ENCODE measurements around the gene CAAP1. TPM values are rescaled to one million over a fixed set of nuclear protein-coding genes. Genes with fewer than 3 reads are reported as not detected.

Gene CAAP1
- total RNA-seq, 4 donors from 2014 or later = 13.6 to 18.7 (median 14.8) TPM

DNA sequence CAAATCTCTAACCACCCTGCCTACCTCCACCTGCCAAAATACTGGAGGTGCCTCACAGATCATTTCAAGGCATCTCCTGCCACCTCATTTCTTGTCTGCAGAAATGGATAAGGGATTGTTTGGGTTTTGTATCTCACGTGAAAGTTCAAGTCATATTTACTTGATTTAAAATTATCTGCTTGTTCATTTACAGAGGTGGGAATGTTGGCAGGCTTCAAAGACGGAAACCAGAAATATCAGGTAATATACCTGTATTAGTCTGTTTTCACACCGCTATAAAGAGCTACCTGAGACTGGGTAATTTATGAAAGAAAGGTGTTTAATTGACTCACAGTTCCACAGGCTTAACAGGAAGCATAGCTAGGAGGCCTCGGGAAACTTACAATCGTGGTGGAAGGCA, 85.4 kb downstream of the CAAP1 start:
- ATAC-seq (ENCODE audit: low FRiP score) = no peak
- DNase-seq (ENCODE audit: low spot score) = no peak
- TF ChIP-seq CTCF (IDR thresholded peaks at IDR 0.05) = no peak

DNA sequence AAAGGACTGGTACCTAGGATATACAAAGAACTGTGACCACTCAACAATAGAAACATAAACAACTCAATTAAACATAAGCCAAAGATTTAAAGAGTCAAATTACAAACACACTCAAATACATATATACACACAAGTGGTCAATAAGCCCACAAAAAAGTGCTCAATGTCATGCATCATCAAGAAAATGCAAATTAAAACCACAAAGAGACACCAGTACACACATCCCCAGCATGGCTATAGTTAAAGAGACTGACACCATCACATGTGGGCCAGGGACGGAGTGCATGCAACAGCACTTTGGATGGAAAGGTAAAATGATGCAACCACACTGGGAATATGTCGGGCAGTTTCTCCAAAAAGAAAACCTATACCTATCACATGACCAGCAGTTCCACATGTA, 89.7 kb downstream of the CAAP1 start:
- ATAC-seq (ENCODE audit: low FRiP score) (no peak), DNase-seq (ENCODE audit: low spot score) (no peak)
- TF ChIP-seq CTCF (IDR thresholded peaks at IDR 0.05) = no peak

DNA sequence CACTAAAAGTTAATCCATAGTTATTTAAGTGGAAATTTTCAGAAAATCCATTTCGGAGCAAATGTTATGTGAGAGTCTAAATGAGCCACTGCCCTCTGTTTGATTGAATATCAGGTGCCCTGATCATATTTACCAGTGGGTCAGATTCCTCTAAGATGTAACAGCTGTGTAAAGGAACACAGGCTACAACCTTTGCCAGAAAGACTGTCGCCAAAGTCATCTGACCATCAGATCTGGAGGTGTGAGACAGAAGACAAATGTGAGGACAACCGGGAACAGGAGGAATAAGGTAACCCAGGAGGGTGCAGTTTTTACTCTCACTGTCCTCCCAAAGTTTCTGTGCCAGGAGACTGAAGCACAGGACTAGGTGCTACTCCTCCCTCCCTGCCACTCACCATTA, 90.8 kb downstream of the CAAP1 start:
- TF ChIP-seq CTCF (IDR thresholded peaks at IDR 0.05) = no peak
- no peak for DNase-seq (ENCODE audit: low spot score)
- ATAC-seq (ENCODE audit: low FRiP score) = no peak

- TF ChIP-seq CTCF (IDR thresholded peaks at IDR 0.05) = no peak
- no peak for ATAC-seq (ENCODE audit: low FRiP score)
- no peak for DNase-seq (ENCODE audit: low spot score)
These were observed 92.3 kb downstream of the CAAP1 start for GRCh38 chr9:26800322-26800721.

DNA sequence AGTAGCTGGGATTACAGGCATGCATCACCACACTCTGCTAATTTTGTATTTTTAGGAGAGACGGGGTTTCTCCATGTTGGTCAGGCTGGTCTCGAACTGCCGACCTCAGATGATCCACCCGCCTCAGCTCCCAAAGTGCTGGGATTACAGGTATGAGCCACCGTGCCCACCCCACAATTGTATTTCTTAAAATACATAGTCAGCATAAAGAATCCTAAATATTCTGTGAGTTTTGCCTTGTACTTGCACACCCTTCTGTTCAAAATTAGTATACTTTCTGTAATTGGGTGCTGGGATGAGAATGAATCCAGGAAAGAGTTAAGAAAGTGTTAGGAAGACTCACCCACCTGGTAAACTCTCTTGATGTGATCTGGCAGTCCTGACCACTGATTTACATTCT, 101.3 kb downstream of the CAAP1 start:
- DNase-seq (ENCODE audit: low spot score) = no peak
- TF ChIP-seq CTCF (IDR thresholded peaks at IDR 0.05) = no peak
- no peak for ATAC-seq (ENCODE audit: low FRiP score)

Small RNA genes within 50 kb of the gene (small RNA-seq; reads per million reads assigned to genes)
- gene RF00322 (not detected), gene RN7SL100P (not detected)

Other genes with a start within 250 kb of the CAAP1 start
- 10 to 100 TPM; 20.4 to 35.1 (median 22.2) TPM for gene PLAA, start 54.4 kb upstream of the CAAP1 start, total RNA-seq
- gene IFT74, start 63.6 kb upstream of the CAAP1 start, total RNA-seq = 10 to 100 TPM in 2 of 4 donors, 1 to 10 TPM in 2; 5.3 to 13.0 (median 10.5) TPM
- not detected for gene LRRC19, start 112.9 kb upstream of the CAAP1 start, total RNA-seq
- gene TEK, start 216.4 kb upstream of the CAAP1 start, total RNA-seq = 10 to 100 TPM; 12.8 to 65.6 (median 28.4) TPM